Activated CD4-positive, alpha-beta T cell treated with anti-CD3 and anti-CD28 coated beads, Interleukin-2, amount 50 U/mL, for 1 hour (primary cell): ENCODE data around the gene GLCE.
"Not testable (repeated sequence)": the region's sequence is repeated elsewhere in the genome, so short reads cannot be mapped to it uniquely, and the experiment has no call there.

Source experiments
- DNase-seq: peaks from one replicate; pipeline ENCODE4 v3.0.0-alpha.2; 2020

GLCE gene

GRCh38 chr15:69302087-69302486, 141.7 kb downstream of the GLCE start:
- not testable (repeated sequence) for DNase-seq

- no peak for DNase-seq
Observed at GRCh38 chr15:69302929-69303328, 142.5 kb downstream of the GLCE start.

GRCh38 chr15:69303337-69304181, 143.1 kb downstream of the GLCE start:
- no peak for DNase-seq

GRCh38 chr15:69304182-69304545, 143.7 kb downstream of the GLCE start:
- no peak for DNase-seq

- DNase-seq, result no peak
Observed at GRCh38 chr15:69305204-69305931, 144.9 kb downstream of the GLCE start.

GRCh38 chr15:69305933-69306568, 145.6 kb downstream of the GLCE start:
- no peak for DNase-seq

- DNase-seq, result no peak
Observed at GRCh38 chr15:69307939-69308338, 147.5 kb downstream of the GLCE start.

GRCh38 chr15:69308949-69309348, 148.5 kb downstream of the GLCE start:
- no peak for DNase-seq

- DNase-seq, result no peak
Observed at GRCh38 chr15:69311319-69311721, 150.9 kb downstream of the GLCE start.

GRCh38 chr15:69313432-69314000, 153.1 kb downstream of the GLCE start:
- no peak for DNase-seq

- DNase-seq, result no peak
Observed at GRCh38 chr15:69314131-69314530, 153.7 kb downstream of the GLCE start.

GRCh38 chr15:69314736-69315135, 154.3 kb downstream of the GLCE start:
- DNase-seq, result no peak

- no peak for DNase-seq
Observed at GRCh38 chr15:69315402-69316110, 155.1 kb downstream of the GLCE start.

- no peak for DNase-seq
Observed at GRCh38 chr15:69316291-69316690, 155.9 kb downstream of the GLCE start.

- DNase-seq, result no peak
Observed at GRCh38 chr15:69317392-69317841, 157.0 kb downstream of the GLCE start.

GRCh38 chr15:69318033-69318432, 157.6 kb downstream of the GLCE start:
- no peak for DNase-seq

- no peak for DNase-seq
Observed at GRCh38 chr15:69319384-69320375, 159.2 kb downstream of the GLCE start.

GRCh38 chr15:69320977-69321554, 160.6 kb downstream of the GLCE start:
- DNase-seq, result no peak
